ENCODE measurements around the gene ATP2B1.

The ATP2B1 gene

GRCh38 chr12:89547101-89547500, 161.5 kb downstream of the ATP2B1 start:
- Histone ChIP-seq H3K27ac (no peak overlapping the region), H3K4me3 (no peak overlapping the region)
- TF ChIP-seq, protein P1, sequence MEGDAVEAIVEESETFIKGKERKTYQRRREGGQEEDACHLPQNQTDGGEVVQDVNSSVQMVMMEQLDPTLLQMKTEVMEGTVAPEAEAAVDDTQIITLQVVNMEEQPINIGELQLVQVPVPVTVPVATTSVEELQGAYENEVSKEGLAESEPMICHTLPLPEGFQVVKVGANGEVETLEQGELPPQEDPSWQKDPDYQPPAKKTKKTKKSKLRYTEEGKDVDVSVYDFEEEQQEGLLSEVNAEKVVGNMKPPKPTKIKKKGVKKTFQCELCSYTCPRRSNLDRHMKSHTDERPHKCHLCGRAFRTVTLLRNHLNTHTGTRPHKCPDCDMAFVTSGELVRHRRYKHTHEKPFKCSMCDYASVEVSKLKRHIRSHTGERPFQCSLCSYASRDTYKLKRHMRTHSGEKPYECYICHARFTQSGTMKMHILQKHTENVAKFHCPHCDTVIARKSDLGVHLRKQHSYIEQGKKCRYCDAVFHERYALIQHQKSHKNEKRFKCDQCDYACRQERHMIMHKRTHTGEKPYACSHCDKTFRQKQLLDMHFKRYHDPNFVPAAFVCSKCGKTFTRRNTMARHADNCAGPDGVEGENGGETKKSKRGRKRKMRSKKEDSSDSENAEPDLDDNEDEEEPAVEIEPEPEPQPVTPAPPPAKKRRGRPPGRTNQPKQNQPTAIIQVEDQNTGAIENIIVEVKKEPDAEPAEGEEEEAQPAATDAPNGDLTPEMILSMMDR (IDR thresholded peaks at IDR 0.05) = no peak
- no peak for DNase-seq (ENCODE audit: low spot score)

- Histone ChIP-seq H3K4me3 (no peak overlapping the region), H3K27ac (no peak overlapping the region)
- TF ChIP-seq, protein P1 (IDR thresholded peaks at IDR 0.05) = no peak
- no peak for DNase-seq (ENCODE audit: low spot score)
Observed at GRCh38 chr12:89546151-89546550, 162.5 kb downstream of the ATP2B1 start.

DNA sequence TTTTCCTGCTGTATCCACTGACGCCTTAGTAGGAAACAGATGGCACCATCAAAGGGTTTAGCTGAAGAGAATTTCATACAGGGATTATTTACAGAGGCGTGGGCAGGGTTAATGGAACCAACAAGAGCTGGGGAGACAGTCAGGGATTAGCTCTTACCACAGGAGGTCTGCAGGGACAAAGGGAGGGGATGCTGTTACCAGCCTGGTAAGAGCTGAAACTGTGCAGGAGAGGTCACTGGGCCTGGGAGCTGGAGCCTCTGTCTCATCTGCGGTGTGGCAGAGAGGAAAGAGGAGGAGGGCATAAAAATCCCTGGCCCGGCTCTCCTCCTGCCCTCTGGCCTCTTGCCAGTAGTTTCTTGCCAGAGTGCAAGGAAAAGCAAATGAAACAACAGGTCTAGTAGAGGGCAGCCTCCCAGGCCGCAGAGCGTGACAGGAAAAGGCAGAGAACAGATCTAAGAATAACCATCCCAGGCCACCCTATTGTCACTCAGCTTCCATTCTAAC, 163.9 kb downstream of the ATP2B1 start:
- TF ChIP-seq, protein P1 (IDR thresholded peaks at IDR 0.05) = no peak
- no peak for DNase-seq (ENCODE audit: low spot score)
- Histone ChIP-seq H3K4me3 (no peak overlapping the region), H3K27ac (no peak overlapping the region)

GRCh38 chr12:89544022-89544421, 164.6 kb downstream of the ATP2B1 start:
- Histone ChIP-seq H3K4me3 (no peak overlapping the region), H3K27ac (no peak overlapping the region)
- DNase-seq (ENCODE audit: low spot score) = no peak
- TF ChIP-seq, protein P1 (IDR thresholded peaks at IDR 0.05) = no peak

- no peak for DNase-seq (ENCODE audit: low spot score)
- Histone ChIP-seq H3K4me3 (no peak overlapping the region), H3K27ac (no peak overlapping the region)
- TF ChIP-seq, protein P1 (IDR thresholded peaks at IDR 0.05) = peak; percentile 76
Observed at GRCh38 chr12:89542912-89543592, 165.6 kb downstream of the ATP2B1 start.

DNA sequence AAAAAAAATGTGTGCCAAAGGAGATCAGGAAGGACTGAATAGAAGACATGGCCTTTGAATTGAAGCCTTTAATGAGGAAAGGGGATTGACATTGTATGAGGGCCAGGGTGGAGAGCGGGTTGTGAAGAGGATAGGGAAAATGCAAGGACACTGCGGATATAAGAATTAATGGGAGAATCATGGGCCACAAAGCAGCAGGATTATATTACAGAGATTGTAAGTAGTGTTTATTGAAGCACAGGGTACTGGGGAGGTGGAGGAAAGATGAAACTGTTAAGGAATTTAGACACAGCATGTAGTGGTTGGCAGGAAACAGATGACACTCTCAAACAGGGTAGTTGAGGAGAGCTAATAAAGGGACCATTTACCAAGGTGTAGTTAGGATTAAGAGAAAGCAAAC, 166.4 kb downstream of the ATP2B1 start:
- Histone ChIP-seq H3K4me3 (no peak overlapping the region), H3K27ac (no peak overlapping the region)
- DNase-seq (ENCODE audit: low spot score) = no peak
- TF ChIP-seq, protein P1 (IDR thresholded peaks at IDR 0.05) = no peak

GRCh38 chr12:89540586-89540985, 168.1 kb downstream of the ATP2B1 start:
- no peak for DNase-seq (ENCODE audit: low spot score)
- Histone ChIP-seq H3K4me3 (no peak overlapping the region), H3K27ac (no peak overlapping the region)
- TF ChIP-seq, protein P1 (IDR thresholded peaks at IDR 0.05) = no peak

Measured in coronary artery (tissue), 2 donors.